ENCODE results near the gene GRIK3. TPM values are rescaled to one million over a fixed set of nuclear protein-coding genes. Genes with fewer than 3 reads are reported as not detected.
"Not testable (repeated sequence)": the region's sequence is repeated elsewhere in the genome, so short reads cannot be mapped to it uniquely, and the experiment has no call there.

The GRIK3 gene
- total RNA-seq: not detected in 2 replicates

GRCh38 chr1:37034121-37035013 is at the start of gene GRIK3:
Gene GRIK3 (minus strand): TSS chr1:37034515. CDS start chr1:37034108, 407 bp downstream.
- DNase-seq (ENCODE audit: low read depth in 2 of 2): no peak

GRCh38 chr1:37084013-37084412 is 49.7 kb upstream of the GRIK3 start:
- no peak for DNase-seq (ENCODE audit: low read depth in 2 of 2)

- no peak for DNase-seq (ENCODE audit: low read depth in 2 of 2)
Observed at GRCh38 chr1:37083603-37084002, 49.3 kb upstream of the GRIK3 start.

GRCh38 chr1:37080296-37080986 is 46.1 kb upstream of the GRIK3 start:
- not testable (repeated sequence) for DNase-seq (ENCODE audit: low read depth in 2 of 2)

- DNase-seq (ENCODE audit: low read depth in 2 of 2): no peak
Observed at GRCh38 chr1:37078866-37079265, 44.6 kb upstream of the GRIK3 start.

GRCh38 chr1:37076168-37076567 is 41.9 kb upstream of the GRIK3 start:
- no peak for DNase-seq (ENCODE audit: low read depth in 2 of 2)

GRCh38 chr1:37073854-37074379 is 39.6 kb upstream of the GRIK3 start:
- no peak for DNase-seq (ENCODE audit: low read depth in 2 of 2)

GRCh38 chr1:37073152-37073853 is 39.0 kb upstream of the GRIK3 start:
- no peak for DNase-seq (ENCODE audit: low read depth in 2 of 2)

- DNase-seq (ENCODE audit: low read depth in 2 of 2): no peak
Observed at GRCh38 chr1:37071829-37072228, 37.5 kb upstream of the GRIK3 start.

GRCh38 chr1:37070126-37070525 is 35.8 kb upstream of the GRIK3 start:
- no peak for DNase-seq (ENCODE audit: low read depth in 2 of 2)

GRCh38 chr1:37069406-37069805 is 35.1 kb upstream of the GRIK3 start:
- no peak for DNase-seq (ENCODE audit: low read depth in 2 of 2)

- DNase-seq (ENCODE audit: low read depth in 2 of 2): no peak
Observed at GRCh38 chr1:37068897-37069296, 34.6 kb upstream of the GRIK3 start.

GRCh38 chr1:37068260-37068659 is 33.9 kb upstream of the GRIK3 start:
- no peak for DNase-seq (ENCODE audit: low read depth in 2 of 2)

GRCh38 chr1:37064039-37064438 is 29.7 kb upstream of the GRIK3 start:
- no peak for DNase-seq (ENCODE audit: low read depth in 2 of 2)

- no peak for DNase-seq (ENCODE audit: low read depth in 2 of 2)
Observed at GRCh38 chr1:37059346-37059745, 25.0 kb upstream of the GRIK3 start.

- DNase-seq (ENCODE audit: low read depth in 2 of 2): no peak
Observed at GRCh38 chr1:37058424-37058988, 24.2 kb upstream of the GRIK3 start.

GRCh38 chr1:37056325-37056724 is 22.0 kb upstream of the GRIK3 start:
- DNase-seq (ENCODE audit: low read depth in 2 of 2): no peak

GRCh38 chr1:37055631-37056030 is 21.3 kb upstream of the GRIK3 start:
- DNase-seq (ENCODE audit: low read depth in 2 of 2): no peak

GRCh38 chr1:37053173-37053572 is 18.9 kb upstream of the GRIK3 start:
- DNase-seq (ENCODE audit: low read depth in 2 of 2): no peak

GRCh38 chr1:37052120-37052519 is 17.8 kb upstream of the GRIK3 start:
- no peak for DNase-seq (ENCODE audit: low read depth in 2 of 2)

GRCh38 chr1:37051346-37051745 is 17.0 kb upstream of the GRIK3 start:
- no peak for DNase-seq (ENCODE audit: low read depth in 2 of 2)

- DNase-seq (ENCODE audit: low read depth in 2 of 2): no peak
Observed at GRCh38 chr1:37047542-37047941, 13.2 kb upstream of the GRIK3 start.

All from dermis microvascular lymphatic vessel endothelial cell (primary cell).